Stimulated activated CD8-positive, alpha-beta memory T cell treated with anti-CD3 and anti-CD28 coated beads, Interleukin-12 subunit alpha, Interleukin-12 subunit beta, amount 100 ng/mL, for 1 hour (primary cell): ENCODE data around the gene ATG2B.
"Not testable (repeated sequence)": the region's sequence is repeated elsewhere in the genome, so short reads cannot be mapped to it uniquely, and the experiment has no call there.

Experiments used
- DNase-seq: peaks from one replicate; pipeline ENCODE4 v3.0.0-alpha.2; 2020; ENCODE audit warnings: low read depth

ATG2B gene

DNA sequence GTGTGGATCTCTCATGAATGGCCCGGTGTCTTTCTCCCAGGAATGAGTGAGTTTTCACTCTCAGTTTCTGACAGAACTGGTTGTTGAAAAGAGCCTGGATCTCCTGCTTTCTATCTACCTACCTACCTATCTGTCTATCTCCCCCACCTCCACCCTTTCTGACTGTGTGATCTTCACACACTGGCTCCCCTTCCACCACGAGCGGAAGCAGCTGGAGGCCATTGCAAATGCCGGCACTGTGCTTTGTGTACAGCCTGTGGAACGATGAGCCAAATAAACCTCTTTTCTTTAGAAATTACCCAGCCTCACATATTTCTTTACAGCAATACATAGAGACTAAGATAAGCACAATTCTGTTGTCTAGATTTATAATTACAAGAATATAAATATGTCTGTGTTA lies 7.4 kb upstream of the ATG2B start:
- DNase-seq, result no peak

DNA sequence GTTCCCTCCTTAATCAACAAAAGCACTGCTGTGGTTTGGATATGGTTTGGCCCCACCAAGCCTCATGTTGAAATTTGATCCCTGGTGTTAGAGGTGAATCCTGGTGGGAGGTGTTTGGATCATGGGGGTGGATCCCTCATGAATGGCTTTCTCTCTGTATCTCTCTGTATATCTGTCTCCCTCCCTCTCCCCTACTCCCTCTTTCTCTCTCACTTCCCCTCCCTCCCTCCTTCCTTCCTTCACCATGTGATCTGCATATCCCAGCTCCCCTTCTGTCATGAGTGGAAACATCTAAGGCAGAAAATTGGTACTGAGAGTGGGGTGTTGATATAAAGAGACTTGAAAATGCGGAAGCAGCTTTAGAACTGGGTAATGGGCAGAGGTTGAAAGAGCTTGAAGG lies 5.4 kb upstream of the ATG2B start:
- DNase-seq, result no peak

DNA sequence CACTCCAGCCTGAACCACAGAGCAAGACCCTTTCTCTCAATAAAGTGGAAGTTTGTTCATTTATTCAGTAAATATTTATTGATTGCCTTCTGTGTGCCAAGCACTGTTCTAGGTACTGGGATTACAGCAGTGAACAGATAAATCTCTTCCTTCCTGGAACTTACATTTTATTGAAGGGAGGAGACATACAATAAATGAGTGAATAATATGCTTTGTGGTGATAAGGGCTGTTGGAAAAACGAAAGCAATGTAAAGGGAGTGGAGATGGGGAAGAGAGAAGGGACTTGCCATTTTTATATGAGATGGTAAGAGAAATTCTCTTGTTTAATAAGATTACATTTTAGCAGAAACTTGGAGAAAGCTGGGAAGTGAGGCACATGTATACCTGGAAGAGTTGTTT lies 1.8 kb upstream of the ATG2B start:
- no peak for DNase-seq

DNA sequence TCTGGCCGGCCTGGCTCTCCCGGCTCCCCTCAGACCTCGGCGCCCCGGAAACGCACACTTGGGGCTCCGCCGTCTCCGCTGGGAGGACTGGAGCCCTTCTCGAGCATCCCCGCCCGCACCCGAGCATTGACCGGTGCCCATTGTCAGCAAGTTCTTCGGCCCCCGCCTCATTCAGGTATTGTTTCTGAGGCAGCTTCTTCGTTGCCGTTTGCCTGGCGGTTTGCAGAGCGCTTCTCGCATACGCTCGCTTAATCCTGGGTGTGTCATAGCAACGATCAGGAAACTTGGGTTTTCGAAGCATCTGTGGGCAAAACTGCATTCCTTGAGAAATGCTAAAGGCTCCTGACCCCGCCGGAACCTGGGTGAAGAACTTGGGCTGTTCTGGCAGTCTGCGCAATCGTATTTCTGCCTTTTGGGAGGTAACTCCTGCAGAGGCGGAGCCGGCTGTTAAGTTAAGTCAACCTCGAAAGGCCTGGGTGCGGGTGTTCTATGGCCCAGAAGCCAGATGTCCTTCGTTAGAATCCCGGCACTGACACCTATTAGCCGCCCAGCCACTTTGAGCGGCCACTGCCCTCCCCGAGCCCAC lies 703 bp upstream of the ATG2B start:
- DNase-seq, result peak; percentile 6

DNA sequence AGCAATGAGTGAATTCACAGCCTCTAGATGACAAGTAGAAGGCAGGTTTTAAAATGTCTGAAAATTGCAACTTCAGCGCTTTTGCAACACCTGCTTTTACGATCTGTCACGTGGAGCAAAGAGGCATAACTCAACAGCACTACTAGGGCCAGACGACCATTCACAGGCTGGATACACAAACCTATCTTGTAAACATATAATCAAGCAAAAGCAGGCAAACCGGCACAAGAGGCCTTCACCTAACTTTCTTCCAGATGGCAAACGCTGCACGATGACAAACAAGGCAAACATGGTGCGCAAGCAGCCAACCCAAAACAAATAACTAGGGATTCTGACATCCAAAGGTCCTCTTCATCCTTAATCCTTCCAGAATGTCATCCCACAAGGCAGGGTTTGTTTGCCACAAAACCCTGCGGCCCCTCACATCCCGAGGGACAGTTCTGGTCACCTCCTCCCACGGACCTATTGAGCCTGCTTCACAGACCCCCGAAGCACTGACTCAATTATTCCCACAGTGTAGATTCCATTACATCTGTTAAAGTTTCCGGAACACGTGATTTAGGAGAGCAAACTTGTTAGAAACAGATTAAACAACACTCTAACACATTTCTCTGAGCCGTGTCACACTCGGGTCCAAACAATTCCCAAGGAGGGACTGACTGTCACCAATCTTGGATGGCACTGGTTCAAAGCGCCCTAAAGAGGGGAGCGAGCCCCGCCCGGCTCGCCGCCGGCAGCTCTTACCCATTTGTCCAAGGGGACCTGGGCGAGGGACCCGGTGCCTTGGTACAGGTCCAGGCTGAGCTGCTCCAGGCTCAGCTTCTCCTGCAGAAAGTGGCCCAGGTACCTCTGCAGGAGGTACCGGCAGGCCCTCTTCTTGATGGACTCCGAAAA lies 823 bp downstream of the ATG2B start:
- peak; percentile 17 for DNase-seq

DNA sequence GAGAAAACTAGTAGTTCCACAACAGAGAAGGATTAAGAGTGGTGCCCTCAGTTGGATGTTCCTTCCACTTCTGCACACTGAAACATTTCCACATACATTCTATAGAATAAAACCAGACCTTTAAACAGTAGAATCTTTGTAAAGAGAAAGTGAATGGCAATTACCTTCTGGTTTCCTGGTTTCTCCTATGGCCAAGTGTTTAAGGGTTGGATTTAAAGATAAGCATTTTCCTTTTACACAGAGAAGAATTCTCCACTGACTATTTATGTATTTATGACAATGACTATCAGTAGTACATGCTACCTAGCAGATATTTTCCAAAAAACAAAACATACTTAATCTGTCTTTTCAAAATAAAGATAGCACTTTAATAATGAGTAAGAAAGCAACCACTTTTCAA lies 3.2 kb downstream of the ATG2B start:
- DNase-seq, result no peak

DNA sequence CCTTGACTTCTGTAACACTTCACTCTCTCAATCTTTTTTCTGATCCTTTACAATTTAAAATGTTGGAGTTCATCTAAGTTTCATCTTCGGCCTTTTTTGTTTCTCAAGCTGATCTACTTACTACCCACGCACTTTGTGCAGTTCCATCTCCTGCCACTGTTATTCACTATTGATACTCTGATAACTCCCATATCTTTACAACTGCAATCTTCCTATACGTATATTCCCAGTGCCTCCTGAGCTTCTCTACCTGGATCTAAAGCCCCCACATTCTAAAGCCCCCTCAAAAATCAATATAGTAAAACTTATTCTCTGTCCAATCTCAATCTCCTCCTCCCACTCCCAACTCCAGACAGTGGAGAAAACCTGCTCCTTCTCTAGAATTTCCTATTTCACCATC lies 5.9 kb downstream of the ATG2B start:
- DNase-seq, result no peak

DNA sequence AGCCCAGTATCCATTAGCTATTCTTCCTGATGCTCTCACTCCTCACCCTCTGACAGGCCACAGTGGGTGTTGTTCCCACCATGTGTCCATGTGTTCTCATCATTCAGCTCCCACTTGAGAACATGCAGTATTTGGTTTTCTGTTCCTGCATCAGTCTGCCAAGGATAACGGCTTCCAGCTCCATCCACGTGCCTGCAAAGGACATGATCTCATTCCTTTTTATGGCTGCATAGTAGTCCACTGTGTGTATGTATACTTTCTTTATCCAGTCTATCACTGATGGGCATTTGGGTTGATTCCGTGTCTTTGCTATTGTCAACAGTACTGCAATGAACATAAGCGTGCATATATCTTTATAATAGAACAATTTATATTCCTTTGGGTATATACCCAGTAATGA lies 8.9 kb downstream of the ATG2B start:
- DNase-seq, result no peak

DNA sequence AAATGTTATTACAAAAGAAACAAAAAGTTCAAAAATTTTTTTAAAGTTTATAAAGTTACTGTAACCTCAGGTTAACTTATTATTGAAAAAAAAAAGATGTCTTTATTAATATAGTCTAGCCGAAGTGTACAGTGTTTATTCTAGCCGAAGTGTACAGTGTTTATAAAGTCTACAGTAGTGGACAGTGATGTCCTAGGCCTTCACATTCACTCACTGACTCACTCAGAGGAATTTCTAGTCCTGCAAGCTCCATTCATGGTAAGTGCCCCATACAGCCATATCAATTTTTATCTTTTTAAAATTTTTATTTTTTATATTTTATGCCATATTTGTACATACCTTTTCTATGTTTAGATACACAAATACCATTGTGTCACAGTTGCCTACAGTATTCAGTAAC lies 10.4 kb downstream of the ATG2B start:
- no peak for DNase-seq

DNA sequence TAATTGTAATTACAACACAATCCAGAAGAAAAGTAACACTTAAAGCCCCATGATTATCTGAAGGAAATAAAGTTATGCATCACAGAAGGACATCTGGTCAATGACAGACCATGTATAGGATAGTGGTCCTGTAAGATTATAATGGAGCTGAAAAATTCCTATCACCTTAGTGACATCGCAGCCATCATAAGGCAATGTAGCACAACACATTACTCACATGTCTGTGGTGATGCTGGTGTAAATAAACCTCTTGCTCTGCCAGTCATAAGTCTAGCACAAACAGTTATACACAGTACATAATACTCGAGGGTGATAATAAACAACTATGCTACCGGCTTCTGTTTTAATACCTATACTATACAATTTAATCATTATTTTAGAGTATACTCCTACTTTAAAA lies 11.2 kb downstream of the ATG2B start:
- DNase-seq, result no peak

DNA sequence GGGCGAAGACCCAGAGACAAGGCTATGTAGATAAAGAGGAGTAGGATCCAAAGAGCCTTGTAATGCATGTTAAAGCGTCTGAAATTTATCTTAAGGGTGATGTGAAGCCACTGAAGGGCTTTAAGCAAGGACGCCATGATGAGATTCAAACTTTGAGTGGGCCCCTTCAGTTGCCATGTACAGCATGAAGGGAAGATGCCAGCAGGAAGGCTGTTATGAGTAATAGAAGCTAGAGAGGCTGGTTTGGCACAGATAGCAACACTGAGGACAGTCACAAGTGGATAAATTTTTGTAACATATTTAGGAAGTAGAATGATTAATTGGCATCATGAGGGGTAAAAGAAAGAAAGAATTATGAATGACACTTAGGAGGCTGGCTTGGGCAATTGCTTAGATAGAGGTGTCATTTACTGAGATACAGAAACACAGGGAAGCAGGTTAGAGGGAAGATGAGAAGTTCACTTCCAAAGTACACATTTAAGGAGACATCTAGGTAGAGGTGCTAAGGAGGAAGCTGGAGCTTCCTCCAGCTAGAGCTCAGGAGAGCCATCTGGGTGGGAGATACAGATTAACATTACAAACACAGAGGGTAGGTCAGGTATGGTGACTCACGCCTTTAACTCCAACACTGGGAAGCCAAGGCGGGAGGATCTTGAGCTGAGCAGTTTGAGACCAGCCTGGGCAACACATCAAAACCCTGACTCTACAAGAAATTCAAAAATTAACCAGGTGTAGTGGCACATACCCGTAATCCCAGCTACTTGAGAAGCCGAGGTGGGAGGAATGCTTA lies 13.7 kb downstream of the ATG2B start:
- DNase-seq, result no peak

DNA sequence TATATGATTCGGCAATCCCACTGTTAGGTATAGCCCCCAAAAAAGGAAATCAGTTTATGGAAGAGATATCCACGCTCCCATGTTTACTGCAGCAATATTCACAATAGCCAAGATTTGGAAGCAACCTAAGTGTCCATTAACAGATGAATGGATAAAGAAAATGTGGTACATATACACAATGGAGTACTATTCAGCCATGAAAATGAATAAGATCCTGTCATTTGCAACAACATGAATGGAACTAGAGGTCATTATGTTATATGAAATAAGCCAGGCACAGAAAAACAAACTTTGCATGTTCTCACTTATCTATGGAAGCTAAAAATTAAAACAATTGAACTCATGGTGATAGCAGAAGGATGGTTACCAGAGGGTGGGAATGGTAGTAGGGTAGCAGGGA lies 15.2 kb downstream of the ATG2B start:
- not testable (repeated sequence) for DNase-seq

DNA sequence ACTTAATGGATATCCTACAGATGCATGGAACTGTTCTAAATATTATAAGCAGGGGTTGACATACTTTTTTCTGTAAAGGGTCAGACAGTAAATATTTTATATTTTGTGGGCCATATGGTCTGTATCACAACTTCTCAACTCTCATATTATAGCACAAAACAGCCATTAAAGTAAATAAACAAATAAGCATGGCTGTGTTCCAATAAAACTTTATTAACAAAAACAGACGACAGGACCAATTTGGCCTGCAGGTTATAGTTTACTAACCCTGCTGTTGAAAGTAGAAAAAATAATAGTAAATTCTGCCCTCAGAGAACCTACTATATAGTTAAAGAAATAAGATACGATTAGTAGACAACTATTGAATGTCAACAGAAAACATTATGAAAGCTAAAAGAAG lies 17.5 kb downstream of the ATG2B start:
- DNase-seq, result no peak

DNA sequence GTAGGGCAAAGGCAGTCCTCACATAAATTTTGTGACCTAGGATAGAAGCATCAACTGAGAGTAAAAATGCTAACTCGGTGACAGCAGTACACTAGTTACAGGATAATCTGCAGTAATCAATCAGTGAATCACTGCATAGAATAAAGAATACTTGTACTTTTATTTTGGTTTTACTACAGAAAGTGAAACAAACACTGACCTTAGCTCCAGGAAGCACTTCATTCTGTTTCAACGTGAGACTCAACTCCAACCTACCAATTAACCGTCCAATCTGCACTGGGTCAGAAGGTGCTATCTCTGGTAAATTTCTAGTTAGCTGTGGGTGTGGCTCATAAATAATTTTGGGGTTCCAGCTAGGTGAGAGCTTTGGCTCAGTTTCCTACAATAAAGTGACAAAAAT lies 21.8 kb downstream of the ATG2B start:
- no peak for DNase-seq

DNA sequence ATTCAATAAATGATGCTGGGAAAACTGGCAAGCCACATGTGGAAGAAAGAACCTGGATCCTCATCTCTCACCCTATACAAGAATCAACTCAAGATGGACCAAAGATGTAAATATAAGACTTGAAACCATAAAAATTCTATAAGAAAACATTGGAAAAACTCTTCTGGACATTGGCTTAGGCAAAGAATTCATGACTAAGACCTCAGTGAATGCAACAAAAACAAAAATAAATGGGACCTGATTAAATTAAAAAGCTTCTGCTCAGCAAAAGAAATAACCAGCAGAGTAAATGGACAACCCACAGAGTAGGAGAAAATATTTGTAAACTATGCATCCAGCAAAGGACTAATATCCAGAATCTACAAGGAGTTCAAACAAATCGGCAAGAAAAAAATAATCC lies 24.6 kb downstream of the ATG2B start:
- DNase-seq, result no peak

DNA sequence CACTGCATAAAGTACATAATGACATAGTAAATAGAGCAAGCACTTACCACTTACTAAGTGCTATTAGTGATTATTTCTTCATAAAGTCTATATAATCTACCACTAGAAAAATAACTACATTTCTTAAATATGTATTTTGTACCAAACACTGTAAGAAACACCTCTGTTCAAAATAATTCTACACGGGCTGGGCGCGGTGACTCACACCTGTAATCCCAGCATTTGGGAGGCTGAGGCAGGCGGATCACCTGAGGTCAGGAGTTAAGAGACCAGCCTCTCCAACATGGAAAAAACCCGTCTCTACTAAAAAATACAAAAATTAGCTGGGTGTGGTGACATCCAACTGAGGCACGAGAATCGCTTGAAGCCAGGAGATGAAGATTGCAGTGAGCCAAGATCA lies 38.9 kb downstream of the ATG2B start:
- no peak for DNase-seq

DNA sequence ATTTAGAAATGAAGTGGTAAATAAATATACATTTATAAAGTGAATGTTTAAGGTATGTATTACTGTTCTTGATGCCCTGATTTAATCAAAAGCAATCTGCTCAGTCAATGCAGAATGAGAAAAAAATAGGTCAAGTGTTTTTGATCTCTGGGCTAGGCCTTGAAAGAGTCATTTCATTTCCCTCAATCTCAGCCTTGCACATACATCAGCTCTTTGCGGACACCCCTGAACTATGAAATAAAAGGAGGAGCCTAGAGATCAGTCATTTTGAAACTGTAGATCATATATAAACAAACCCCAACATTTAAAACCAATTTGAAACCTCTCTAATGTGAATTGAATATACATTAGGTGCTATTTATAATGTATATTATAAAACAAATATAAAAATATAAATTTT lies 42.5 kb downstream of the ATG2B start:
- no peak for DNase-seq

DNA sequence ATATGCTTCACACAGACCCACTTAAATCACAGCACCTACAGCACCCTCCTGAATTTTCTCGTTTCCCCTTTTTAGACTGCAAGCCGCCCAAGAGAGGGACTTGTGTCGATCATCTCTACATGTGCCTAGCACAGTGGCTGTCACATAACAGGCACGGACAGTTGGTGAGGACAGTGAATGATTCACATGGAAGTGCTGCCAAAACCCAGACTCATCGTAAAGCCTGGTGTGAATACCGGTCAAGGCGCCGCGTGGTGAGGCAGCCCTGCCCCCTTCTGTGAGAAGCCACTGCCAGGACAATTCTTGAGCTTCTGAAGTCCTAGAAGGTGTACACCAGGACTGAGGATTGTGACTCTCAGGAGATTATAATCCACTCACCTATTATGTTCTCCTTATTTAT lies 44.3 kb downstream of the ATG2B start:
- no peak for DNase-seq

DNA sequence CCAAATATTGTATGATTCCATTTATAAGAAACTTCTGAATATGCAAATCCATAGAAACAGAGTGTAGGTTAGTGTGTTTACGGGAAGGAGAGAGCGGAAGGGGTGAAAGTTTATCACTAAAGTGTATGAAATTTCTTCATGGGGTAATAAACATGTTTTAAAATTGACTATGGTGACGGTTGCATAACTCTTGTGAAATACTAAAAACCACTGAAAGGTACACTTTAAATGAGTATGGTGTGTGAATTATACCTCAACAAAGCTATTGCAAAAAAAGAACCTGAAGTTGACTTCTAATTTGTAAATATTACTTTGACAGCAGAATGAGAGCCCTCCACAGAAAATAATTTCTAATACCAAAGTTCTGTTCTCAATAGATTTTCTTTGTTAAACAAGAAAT lies 47.1 kb downstream of the ATG2B start:
- DNase-seq, result no peak

DNA sequence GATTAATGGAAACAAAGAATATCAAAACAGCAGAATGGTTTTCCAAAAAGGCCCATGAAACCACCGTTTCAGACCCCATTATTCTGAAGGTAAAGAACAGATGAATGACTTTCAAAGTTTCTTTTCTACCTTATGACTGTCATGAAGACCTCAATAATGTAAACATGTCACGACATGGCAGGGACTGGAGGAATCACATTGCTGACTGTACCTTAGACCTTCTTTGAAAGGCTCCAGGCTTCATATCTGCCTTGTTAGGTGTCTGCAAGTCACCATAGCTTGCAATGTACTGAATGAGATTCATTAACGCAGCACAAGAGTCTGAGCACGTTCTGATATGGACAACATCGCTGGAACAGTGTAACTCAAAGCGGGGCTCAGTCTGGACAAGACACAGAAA lies 52.2 kb downstream of the ATG2B start:
- no peak for DNase-seq

DNA sequence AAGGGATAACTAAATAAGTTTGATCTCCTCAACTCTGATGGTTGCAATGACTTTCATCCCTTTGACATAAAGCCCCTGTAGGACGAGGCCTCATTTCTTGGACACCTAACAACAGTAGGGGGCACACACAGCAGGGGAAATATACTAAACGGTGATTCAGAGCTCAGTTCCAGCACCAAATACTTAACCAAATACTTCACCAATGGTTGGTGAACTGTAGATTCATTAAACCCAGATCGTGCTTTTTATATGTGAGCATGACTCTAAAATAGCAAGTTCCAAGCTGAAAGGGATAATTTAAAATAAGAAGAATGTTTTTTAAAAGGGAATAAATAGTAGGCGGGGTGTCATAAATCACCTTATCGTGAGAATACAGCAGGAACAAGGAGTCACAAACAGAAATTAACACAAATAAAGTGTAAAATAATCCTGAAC lies 53.2 kb downstream of the ATG2B start:
- DNase-seq, result no peak

DNA sequence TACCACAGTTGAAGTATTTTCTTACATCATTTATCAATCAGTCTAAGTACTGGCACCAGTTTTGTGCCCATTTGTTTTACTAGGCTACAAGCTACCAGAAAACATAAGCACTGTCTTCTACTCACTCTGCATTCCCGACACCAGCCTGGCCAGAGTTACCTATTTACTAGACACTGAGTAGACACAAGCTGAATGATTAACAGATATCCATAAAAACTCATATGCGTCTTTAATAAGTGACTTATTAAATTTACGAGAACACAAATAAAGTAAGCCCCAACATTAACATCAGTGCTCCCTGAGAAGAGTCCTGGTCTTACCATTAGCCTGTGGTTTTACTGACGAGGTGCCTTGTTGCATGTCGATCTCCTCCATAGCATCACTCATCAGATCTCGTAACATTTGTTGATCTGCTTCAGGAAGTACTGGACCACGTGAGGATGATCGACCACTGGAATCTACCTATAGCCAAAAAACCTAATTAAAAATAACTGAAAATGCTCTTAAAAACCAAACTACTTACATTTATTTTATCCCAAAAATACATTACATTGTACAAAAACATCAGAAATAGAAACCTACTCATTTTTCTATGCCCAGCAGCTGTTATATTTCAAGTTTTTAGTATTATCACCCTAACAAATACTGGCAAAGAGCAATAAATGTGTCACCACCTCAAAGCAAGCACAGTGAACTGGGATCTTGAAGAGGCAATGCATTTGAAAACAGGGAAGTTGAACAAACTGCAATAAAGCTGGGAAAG lies 53.8 kb downstream of the ATG2B start:
- DNase-seq, result no peak
